Skeletal muscle tissue (tissue), 4 donors: ENCODE measurements around the gene NMRK2. TPM values are rescaled to one million over a fixed set of nuclear protein-coding genes. Genes with fewer than 3 reads are reported as not detected.
A peak's percentile ranks its signal among the peaks of the same experiment; 100 is the strongest.
"Not testable (repeated sequence)": the region's sequence is repeated elsewhere in the genome, so short reads cannot be mapped to it uniquely, and the experiment has no call there.

Experiments used
- H3K27ac ChIP-seq: one replicate; pipeline ENCODE4 v1.7.0; 2013; ENCODE audit warnings: mild to moderate bottlenecking, low read depth, low read length, inconsistent platforms
- H3K27me3 ChIP-seq, 3 donors: one replicate each; pipeline ENCODE4 v1.7.0; 2013; ENCODE audit warnings: low read length in 3 of 3; ENCODE audit not compliant: control insufficient read depth in 3 of 3, insufficient read depth in 3 of 3
- H3K36me3 ChIP-seq, 3 donors: one replicate each; pipeline ENCODE4 v1.7.0; 2013; ENCODE audit warnings: low read length in 3 of 3; ENCODE audit not compliant: control insufficient read depth in 3 of 3, insufficient read depth in 3 of 3
- H3K4me1 ChIP-seq, 3 donors: one replicate each; pipeline ENCODE4 v1.7.0; 2013; ENCODE audit warnings: low read length in 3 of 3, mild to moderate bottlenecking in 3 of 3; ENCODE audit not compliant: control insufficient read depth in 3 of 3, insufficient read depth in 3 of 3
- H3K4me3 ChIP-seq, 3 donors: one replicate each; pipeline ENCODE4 v1.7.0; 2013; ENCODE audit warnings: low read length in 3 of 3
- H3K9ac ChIP-seq, 3 donors: one replicate each; pipeline ENCODE4 v1.7.0; 2013; ENCODE audit warnings: low read length in 3 of 3, mild to moderate bottlenecking in 3 of 3, moderate library complexity in 2 of 3, low read depth in 1 of 3
- H3K9me3 ChIP-seq, 3 donors: one replicate each; pipeline ENCODE4 v1.7.0; 2013; ENCODE audit warnings: low read length in 3 of 3; ENCODE audit not compliant: control insufficient read depth in 3 of 3
- total RNA-seq: library from RNA; depleted of rRNA; stranded (reverse); fragments of >200 nt; gene quantifications from one replicate; pipeline ENCODE4 v1.2.3, GENCODE V29; 2014
- donor health status: Osteomylitis.

Gene NMRK2
- total RNA-seq, 1 donor from 2014 or later: 48.5 TPM

GRCh38 chr19:3950871-3951861 is 18.3 kb downstream of the NMRK2 start:
- H3K36me3 ChIP-seq: peaks cover 0 to 11% (median 2%) of the 10 kb centered on the region in 3 donors
- peak overlapping the region; percentile 94 to 99 (median 99) for H3K9ac ChIP-seq
- H3K27ac ChIP-seq: peak overlapping the region; percentile 100
- peak overlapping the region; percentile 82 to 92 (median 89) for H3K4me3 ChIP-seq
- no peaks in the 10 kb centered on the region for H3K27me3 ChIP-seq
- H3K4me1 ChIP-seq: peaks cover 21 to 69% (median 56%) of the 10 kb centered on the region in 3 donors
- no peaks in the 10 kb centered on the region for H3K9me3 ChIP-seq

DNA sequence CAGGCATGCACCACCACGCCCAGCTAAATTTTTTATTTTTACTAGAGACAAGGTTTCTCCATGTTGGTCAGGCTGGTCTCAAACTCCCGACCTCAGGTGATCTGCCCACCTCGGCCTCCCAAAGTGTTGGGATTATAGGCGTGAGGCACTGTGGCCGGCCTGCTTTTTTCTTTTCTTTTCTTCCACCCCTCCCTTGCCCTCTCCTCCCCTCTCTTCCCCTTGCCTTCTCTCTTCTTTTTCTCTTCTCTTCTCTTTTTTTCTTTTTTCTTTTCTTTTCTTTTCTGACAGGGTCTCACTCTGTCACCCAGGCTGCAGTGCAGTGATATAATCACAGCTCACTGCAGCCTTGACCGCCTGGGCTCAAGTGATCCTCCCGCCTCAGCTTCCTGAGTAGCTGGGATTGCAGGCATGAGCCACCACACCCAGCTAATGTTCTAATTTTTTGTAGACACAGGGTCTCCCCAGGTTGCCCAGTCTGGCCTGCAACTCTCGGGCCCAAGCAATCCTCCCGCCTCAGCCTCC is 19.9 kb downstream of the NMRK2 start:
- H3K4me1 ChIP-seq: peaks cover 16 to 66% (median 48%) of the 10 kb centered on the region in 3 donors
- H3K36me3 ChIP-seq, H3K9me3 ChIP-seq, H3K4me3 ChIP-seq, H3K27me3 ChIP-seq: not testable (repeated sequence)
- H3K9ac ChIP-seq: peak overlapping the region; percentile 3 to 99 (median 33)
- peak overlapping the region; percentile 100 for H3K27ac ChIP-seq

DNA sequence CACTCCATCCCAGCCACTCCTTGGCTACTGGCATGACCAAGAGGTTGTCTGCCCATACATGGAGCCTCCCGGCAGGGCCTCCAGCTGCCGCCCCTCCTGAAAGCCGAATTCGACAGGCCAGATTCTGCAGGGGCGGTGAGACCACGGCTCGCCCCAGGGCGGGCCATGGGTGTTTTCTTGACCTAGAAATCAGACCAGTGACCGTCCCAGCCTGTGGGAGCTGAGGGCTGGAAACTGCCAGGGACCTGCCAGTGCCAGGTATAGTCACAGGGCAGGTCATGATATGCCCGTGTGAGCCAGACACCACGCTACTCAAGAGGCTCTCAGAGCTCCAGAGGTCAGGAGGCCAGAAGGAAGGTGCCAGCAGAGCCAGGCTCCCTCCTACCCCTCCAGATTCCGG is 21.2 kb downstream of the NMRK2 start:
- Histone ChIP-seq H3K27ac (peak overlapping the region; percentile 86), H3K9ac (peak overlapping the region; percentile 8 to 99 (median 30)), H3K9me3 (no peaks in the 10 kb centered on the region), H3K27me3 (no peaks in the 10 kb centered on the region), H3K4me1 (peaks cover 16 to 70% (median 52%) of the 10 kb centered on the region in 3 donors), H3K4me3 (no peak overlapping the region), H3K36me3 (peaks cover 5 to 13% (median 6%) of the 10 kb centered on the region in 3 donors)

DNA sequence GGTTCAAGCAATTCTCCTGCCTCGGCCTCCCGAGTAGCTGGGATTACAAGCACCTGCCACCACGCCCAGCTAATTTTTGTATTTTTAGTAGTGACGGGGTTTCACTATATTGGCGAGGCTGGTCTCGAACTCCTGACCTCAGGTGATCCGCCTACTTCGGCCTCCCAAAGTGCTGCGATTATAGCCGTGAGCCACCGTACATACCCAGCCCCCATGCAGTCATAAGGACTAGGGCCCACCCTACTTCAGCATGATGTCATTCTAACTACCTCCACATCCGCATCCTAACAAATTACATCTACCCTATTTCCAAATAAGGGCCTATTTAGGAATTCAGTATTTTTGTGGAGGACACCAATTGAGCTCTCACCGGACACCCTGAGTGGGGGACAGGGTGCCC is 22.4 kb downstream of the NMRK2 start:
- Histone ChIP-seq H3K36me3 (peaks cover 11 to 24% (median 18%) of the 10 kb centered on the region in 3 donors), H3K4me1 (peaks cover 16 to 63% (median 46%) of the 10 kb centered on the region in 3 donors), H3K9ac (peak overlapping the region in 1 of 3 donors; percentile 40), H3K27ac (peak overlapping the region; percentile 86)
- not testable (repeated sequence) for H3K4me3 ChIP-seq, H3K27me3 ChIP-seq, H3K9me3 ChIP-seq

- Histone ChIP-seq H3K9me3 (no peaks in the 10 kb centered on the region), H3K27ac (peak overlapping the region; percentile 86), H3K27me3 (no peaks in the 10 kb centered on the region), H3K9ac (peak overlapping the region in 1 of 3 donors; percentile 40), H3K4me1 (peaks cover 16 to 60% (median 43%) of the 10 kb centered on the region in 3 donors), H3K36me3 (peaks cover 13 to 26% (median 20%) of the 10 kb centered on the region in 3 donors), H3K4me3 (no peak overlapping the region)
Observed at GRCh38 chr19:3955688-3956087, 22.8 kb downstream of the NMRK2 start.

DNA sequence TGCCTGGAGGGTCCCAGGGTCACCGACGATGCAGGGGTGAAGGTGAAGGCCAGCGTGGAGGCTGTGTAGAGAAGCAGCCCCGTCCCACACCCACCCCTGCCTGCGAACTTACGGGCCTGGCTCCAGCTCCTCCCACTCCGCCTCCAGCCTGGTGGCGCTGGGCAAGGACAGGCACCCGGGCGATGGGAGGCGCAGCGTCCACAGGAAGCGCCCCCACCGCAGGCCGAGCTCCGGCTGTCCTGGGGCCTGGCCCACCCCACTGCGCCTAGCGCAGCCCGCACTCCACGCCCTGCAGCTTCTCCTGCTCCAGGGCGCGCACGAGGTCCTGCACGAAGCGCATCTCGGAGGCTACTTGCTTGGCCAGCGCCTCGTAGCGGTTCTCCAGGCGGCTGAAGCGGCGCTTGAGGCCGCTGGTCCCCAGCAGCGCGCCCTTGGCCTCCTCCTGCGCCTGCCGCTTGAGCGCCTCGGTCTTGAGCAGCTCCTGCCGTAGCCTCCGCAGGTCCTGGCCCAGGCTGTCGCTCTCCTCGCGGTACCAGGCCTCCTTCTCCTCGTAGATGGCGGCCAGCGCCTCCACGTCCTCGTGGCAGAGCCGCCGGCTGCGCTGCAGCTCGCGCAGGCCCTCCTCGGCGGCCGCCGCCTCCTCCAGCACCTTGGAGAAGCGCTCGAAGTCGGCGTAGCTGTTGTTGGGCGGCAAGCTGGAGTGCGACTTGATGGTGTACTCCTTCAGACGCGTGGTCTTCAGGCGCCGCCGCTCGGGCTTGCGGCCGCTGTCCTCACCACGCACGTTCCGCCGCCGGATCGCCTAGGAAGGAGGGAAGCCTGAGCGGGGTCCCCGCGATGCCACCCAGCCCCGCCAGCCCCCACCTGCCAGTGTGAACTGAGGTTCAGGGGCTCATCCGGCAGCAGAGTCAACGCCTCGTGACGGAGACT is 26.2 kb downstream of the NMRK2 start:
- Histone ChIP-seq H3K27me3 (no peaks in the 10 kb centered on the region), H3K27ac (peak overlapping the region; percentile 77), H3K36me3 (peaks cover 33 to 47% (median 39%) of the 10 kb centered on the region in 3 donors), H3K9me3 (no peaks in the 10 kb centered on the region), H3K9ac (peak overlapping the region in 1 of 3 donors; percentile 72), H3K4me3 (peak overlapping the region in 1 of 3 donors; percentile 9), H3K4me1 (peaks cover 3 to 50% (median 29%) of the 10 kb centered on the region in 3 donors)

- no peak overlapping the region for H3K9ac ChIP-seq
- H3K4me3 ChIP-seq: no peak overlapping the region
- H3K27ac ChIP-seq: peak overlapping the region; percentile 19
- H3K36me3 ChIP-seq: peaks cover 36 to 50% (median 40%) of the 10 kb centered on the region in 3 donors
- no peaks in the 10 kb centered on the region for H3K27me3 ChIP-seq
- peaks cover 0 to 45% (median 22%) of the 10 kb centered on the region in 3 donors for H3K4me1 ChIP-seq
- no peaks in the 10 kb centered on the region for H3K9me3 ChIP-seq
Observed at GRCh38 chr19:3959766-3960131, 26.9 kb downstream of the NMRK2 start.

GRCh38 chr19:3961007-3961406 is 28.1 kb downstream of the NMRK2 start:
- Histone ChIP-seq H3K27me3 (no peaks in the 10 kb centered on the region), H3K27ac (peak overlapping the region; percentile 57), H3K9me3 (no peaks in the 10 kb centered on the region), H3K4me1 (peaks cover 1 to 45% (median 26%) of the 10 kb centered on the region in 3 donors), H3K36me3 (peaks cover 38 to 55% (median 45%) of the 10 kb centered on the region in 3 donors), H3K4me3 (no peak overlapping the region), H3K9ac (peak overlapping the region in 1 of 3 donors; percentile 64)

GRCh38 chr19:3963458-3964255 is 30.8 kb downstream of the NMRK2 start:
- Histone ChIP-seq H3K4me1 (peaks cover 24 to 57% (median 43%) of the 10 kb centered on the region in 3 donors), H3K27ac (peak overlapping the region; percentile 40), H3K27me3 (no peaks in the 10 kb centered on the region), H3K9me3 (no peaks in the 10 kb centered on the region), H3K36me3 (peaks cover 41 to 65% (median 59%) of the 10 kb centered on the region in 3 donors), H3K4me3 (no peak overlapping the region), H3K9ac (no peak overlapping the region)
